Esophagus squamous epithelium (tissue), 4 donors: ENCODE results near the gene ADGRG3.

Experiments used
- CTCF ChIP-seq, 6 experiments: fragments of 450-650 bp in 4 of 6; fragments of 200-600 bp in 2 of 6; sonication (generic) in 2 of 6; IDR thresholded peaks; one replicate each; pipeline ENCODE4 v1.5.1; 2016 to 2019; ENCODE audit warnings: antibody characterized with exemption in 6 of 6, mild to moderate bottlenecking in 4 of 6, moderate library complexity in 4 of 6
- POLR2A ChIP-seq, 4 donors: fragments of 450-650 bp; IDR thresholded peaks; one replicate each; pipeline ENCODE4 v1.6.1; 2017; ENCODE audit warnings: antibody characterized with exemption in 4 of 4, mild to moderate bottlenecking in 4 of 4, moderate library complexity in 3 of 4

GRCh38 chr16:57698812-57699405, 30.8 kb downstream of the ADGRG3 start:
- no peak for TF ChIP-seq CTCF (IDR thresholded peaks at IDR 0.05)
- TF ChIP-seq POLR2A (IDR thresholded peaks at IDR 0.05), result no peak
